A172 (cell line): ENCODE measurements around the gene MOK. TPM values are rescaled to one million over a fixed set of nuclear protein-coding genes. Genes with fewer than 3 reads are reported as not detected.
"Not testable (repeated sequence)": the region's sequence is repeated elsewhere in the genome, so short reads cannot be mapped to it uniquely, and the experiment has no call there.

Experiments used
- DNase-seq: peaks from one replicate; pipeline ENCODE4 v3.0.0-alpha.2; 2015; ENCODE audit warnings: low spot score
- total RNA-seq: library from RNA; depleted of rRNA; stranded (reverse); fragments of >200 nt; shearing (Covaris generic); gene quantifications from 2 replicates; pipeline ENCODE4 v1.2.3, GENCODE V29; 2014

MOK gene
- total RNA-seq, 1 experiment from 2014 or later = 8.4 TPM

GRCh38 chr14:102321456-102322422, 16.8 kb upstream of the MOK start:
- no peak for DNase-seq

- DNase-seq = no peak
These were observed 15.9 kb upstream of the MOK start for GRCh38 chr14:102320671-102321455.

- no peak for DNase-seq
These were observed 15.2 kb upstream of the MOK start for GRCh38 chr14:102320033-102320660.

GRCh38 chr14:102319351-102320032, 14.5 kb upstream of the MOK start, which contains the start of gene ZNF839:
Gene ZNF839, plus strand, starts transcription at chr14:102319746. Its CDS starts 20 bp downstream, at chr14:102319766.
- peak; percentile 64 for DNase-seq

- no peak for DNase-seq
These were observed 13.9 kb upstream of the MOK start for GRCh38 chr14:102318781-102319276.

GRCh38 chr14:102317564-102318248, 12.7 kb upstream of the MOK start:
- no peak for DNase-seq

GRCh38 chr14:102316743-102317563, 12.0 kb upstream of the MOK start:
- peak; percentile 75 for DNase-seq

GRCh38 chr14:102316338-102316742, 11.4 kb upstream of the MOK start:
- DNase-seq = peak; percentile 23

- no peak for DNase-seq
These were observed 10.2 kb upstream of the MOK start for GRCh38 chr14:102315121-102315520.

- DNase-seq = peak; percentile 56
These were observed 9.5 kb upstream of the MOK start for GRCh38 chr14:102314242-102315011.

GRCh38 chr14:102303664-102304063, 1.3 kb downstream of the MOK start:
- DNase-seq = no peak

- not testable (repeated sequence) for DNase-seq
These were observed 6.5 kb downstream of the MOK start for GRCh38 chr14:102298303-102299070.

- DNase-seq = no peak
These were observed 7.4 kb downstream of the MOK start for GRCh38 chr14:102297436-102298170.

GRCh38 chr14:102295270-102295669, 9.7 kb downstream of the MOK start:
- DNase-seq = no peak

GRCh38 chr14:102293781-102294180, 11.2 kb downstream of the MOK start:
- no peak for DNase-seq

GRCh38 chr14:102292441-102292840, 12.5 kb downstream of the MOK start:
- DNase-seq = no peak

GRCh38 chr14:102288139-102288538, 16.8 kb downstream of the MOK start:
- no peak for DNase-seq
